ENCODE data around the gene MCM7. TPM values are rescaled to one million over a fixed set of nuclear protein-coding genes. Genes with fewer than 3 reads are reported as not detected.

MCM7 gene
- polyA plus RNA-seq, 1 donor (not counting 4 experiments of a cell fraction or from before 2014, with no cell fraction given): 46.8 TPM

DNA sequence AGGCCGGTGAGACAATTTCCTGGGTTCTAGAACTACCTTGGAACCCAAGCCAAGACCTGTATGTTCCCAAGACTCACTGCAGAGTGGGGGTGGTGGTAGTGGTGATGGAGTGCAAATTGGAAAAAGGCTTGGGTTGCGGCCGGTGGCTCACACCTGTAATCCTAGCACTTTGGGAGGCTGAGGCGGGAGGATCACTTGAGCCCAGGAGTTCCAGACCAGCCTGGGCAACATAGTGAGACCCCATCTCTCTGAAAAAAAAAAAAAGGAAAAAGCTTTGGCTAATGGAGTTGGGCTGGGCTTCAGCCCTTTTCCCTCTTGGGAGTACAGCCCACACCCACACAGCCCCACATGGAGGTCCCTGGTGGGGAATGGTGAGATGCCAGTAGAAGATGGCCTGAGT is 4.3 kb upstream of the MCM7 start:
- dilution Hi-C loops (cut with MboI; ENCODE audit: extremely low pct_ligation_motif_present, low sequenced_read_pairs): no loop called here
- Histone ChIP-seq H3K9ac (ENCODE audit: control insufficient read depth, extremely low read depth, insufficient read depth, low read length) (no peak overlapping the region), H3K27ac (ENCODE audit: control insufficient read depth, insufficient read depth, low read length) (no peak overlapping the region), H3K36me3 (ENCODE audit: control insufficient read depth in 2 of 2, extremely low read depth in 1 of 2, insufficient read depth in 2 of 2, low read length in 2 of 2) (peaks cover 5 to 42% of the 10 kb centered on the region in 2 experiments), H4K20me1 (ENCODE audit: control insufficient read depth, extremely low read depth, insufficient read depth, low read length) (no peaks in the 10 kb centered on the region), H3K9me1 (ENCODE audit: control insufficient read depth, extremely low read depth, insufficient read depth, low read length) (no peaks in the 10 kb centered on the region), H3K4me1 (ENCODE audit: control insufficient read depth, extremely low read depth, insufficient read depth, low read length) (peaks cover 5% of the 10 kb centered on the region), H3K9me3 (ENCODE audit: control insufficient read depth, low read depth, low read length) (no peaks in the 10 kb centered on the region), H3K4me2 (ENCODE audit: control insufficient read depth, extremely low read depth, insufficient read depth, low read depth, low read length) (no peak overlapping the region), H3K4me3 (ENCODE audit: control insufficient read depth in 2 of 3, extremely low read depth in 1 of 3, insufficient read depth in 2 of 3, low read depth in 1 of 3, low read length in 3 of 3) (no peak overlapping the region), H2AFZ (ENCODE audit: control insufficient read depth, low read length) (no peak overlapping the region), H3K27me3 (ENCODE audit: control insufficient read depth, extremely low read depth, insufficient read depth, low read length) (no peaks in the 10 kb centered on the region), H3K79me2 (ENCODE audit: control insufficient read depth, insufficient read depth, low read length) (peaks cover 9% of the 10 kb centered on the region)
- TF ChIP-seq EZH2 (IDR thresholded peaks at IDR 0.05; ENCODE audit: low read length) (no peak), CTCF (optimal IDR thresholded peaks at IDR 0.05 in 1 of 3, IDR thresholded peaks at IDR 0.05 in 1 of 3, conservative IDR thresholded peaks at IDR 0.05 in 1 of 3; ENCODE audit: extremely low read depth in 1 of 3, insufficient read depth in 2 of 3, low read length in 3 of 3) (no peak)
- no peak for DNase-seq (ENCODE audit: low read depth, low spot score)
- FAIRE-seq: no peak

- no peak for TF ChIP-seq CTCF (optimal IDR thresholded peaks at IDR 0.05 in 1 of 3, IDR thresholded peaks at IDR 0.05 in 1 of 3, conservative IDR thresholded peaks at IDR 0.05 in 1 of 3; ENCODE audit: extremely low read depth in 1 of 3, insufficient read depth in 2 of 3, low read length in 3 of 3)
- TF ChIP-seq EZH2 (IDR thresholded peaks at IDR 0.05; ENCODE audit: low read length): no peak
- Histone ChIP-seq H3K36me3 (ENCODE audit: control insufficient read depth in 2 of 2, extremely low read depth in 1 of 2, insufficient read depth in 2 of 2, low read length in 2 of 2) (peaks cover 20 to 47% of the 10 kb centered on the region in 2 experiments), H3K9ac (ENCODE audit: control insufficient read depth, extremely low read depth, insufficient read depth, low read length) (no peak overlapping the region), H3K4me2 (ENCODE audit: control insufficient read depth, extremely low read depth, insufficient read depth, low read depth, low read length) (no peak overlapping the region), H3K4me3 (ENCODE audit: control insufficient read depth in 2 of 3, extremely low read depth in 1 of 3, insufficient read depth in 2 of 3, low read depth in 1 of 3, low read length in 3 of 3) (no peak overlapping the region), H4K20me1 (ENCODE audit: control insufficient read depth, extremely low read depth, insufficient read depth, low read length) (no peaks in the 10 kb centered on the region), H2AFZ (ENCODE audit: control insufficient read depth, low read length) (no peak overlapping the region), H3K27ac (ENCODE audit: control insufficient read depth, insufficient read depth, low read length) (no peak overlapping the region), H3K9me1 (ENCODE audit: control insufficient read depth, extremely low read depth, insufficient read depth, low read length) (no peaks in the 10 kb centered on the region), H3K79me2 (ENCODE audit: control insufficient read depth, insufficient read depth, low read length) (peaks cover 29% of the 10 kb centered on the region), H3K9me3 (ENCODE audit: control insufficient read depth, low read depth, low read length) (no peaks in the 10 kb centered on the region), H3K27me3 (ENCODE audit: control insufficient read depth, extremely low read depth, insufficient read depth, low read length) (no peaks in the 10 kb centered on the region), H3K4me1 (ENCODE audit: control insufficient read depth, extremely low read depth, insufficient read depth, low read length) (peaks cover 10% of the 10 kb centered on the region)
- dilution Hi-C loops (cut with MboI; ENCODE audit: extremely low pct_ligation_motif_present, low sequenced_read_pairs): no loop called here
- DNase-seq (ENCODE audit: low read depth, low spot score): no peak
- no peak for FAIRE-seq
Observed at GRCh38 chr7:100102950-100103840, 2.0 kb upstream of the MCM7 start.

Measured in keratinocyte (primary cell).